G401 (cell line): ENCODE data around the gene FZD10. TPM values are rescaled to one million over a fixed set of nuclear protein-coding genes. Genes with fewer than 3 reads are reported as not detected.

Experiments
- DNase-seq: peaks from one replicate; pipeline ENCODE4 v3.0.0-alpha.2; 2015; ENCODE audit warnings: low spot score
- in situ Hi-C: cut with HindIII; loops from 2 replicates; pipeline ENCODE4 v1.10.0; 2016; ENCODE audit warnings: low sequenced_read_pairs, mixed read lengths
- total RNA-seq: library from RNA; depleted of rRNA; stranded (reverse); fragments of >200 nt; shearing (Covaris generic); gene quantifications from 2 replicates; pipeline ENCODE4 v1.2.3, GENCODE V29; 2014

FZD10 gene
- total RNA-seq, 1 experiment from 2014 or later, result not detected

GRCh38 chr12:130130346-130130745, 31.9 kb upstream of the FZD10 start:
- DNase-seq, result no peak
- in situ Hi-C loops, result no loop called here

- DNase-seq, result no peak
- in situ Hi-C loops, result no loop called here
Measured at GRCh38 chr12:130131025-130131424, 31.2 kb upstream of the FZD10 start.

DNA sequence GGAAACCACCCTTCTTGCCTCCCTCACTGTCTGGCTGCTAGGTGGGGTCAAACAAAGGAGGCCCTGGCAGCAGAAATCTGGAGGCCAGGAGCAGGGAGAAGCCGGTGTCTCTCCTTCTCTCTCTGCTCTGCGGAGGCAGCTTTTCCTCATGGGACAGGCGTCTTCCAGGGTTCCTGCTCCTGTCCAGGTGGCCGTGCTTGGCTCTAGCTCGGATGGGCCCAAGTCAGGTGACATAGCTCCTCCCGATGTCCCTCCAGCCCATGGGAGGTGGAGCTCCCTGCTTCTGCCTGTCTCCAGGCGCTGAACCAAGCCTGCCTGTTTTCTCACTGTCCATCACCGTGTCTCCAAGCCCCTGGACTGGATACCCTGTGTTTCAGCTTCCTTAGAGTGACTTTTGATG, 30.5 kb upstream of the FZD10 start:
- no peak for DNase-seq
- in situ Hi-C loops, result no loop called here

DNA sequence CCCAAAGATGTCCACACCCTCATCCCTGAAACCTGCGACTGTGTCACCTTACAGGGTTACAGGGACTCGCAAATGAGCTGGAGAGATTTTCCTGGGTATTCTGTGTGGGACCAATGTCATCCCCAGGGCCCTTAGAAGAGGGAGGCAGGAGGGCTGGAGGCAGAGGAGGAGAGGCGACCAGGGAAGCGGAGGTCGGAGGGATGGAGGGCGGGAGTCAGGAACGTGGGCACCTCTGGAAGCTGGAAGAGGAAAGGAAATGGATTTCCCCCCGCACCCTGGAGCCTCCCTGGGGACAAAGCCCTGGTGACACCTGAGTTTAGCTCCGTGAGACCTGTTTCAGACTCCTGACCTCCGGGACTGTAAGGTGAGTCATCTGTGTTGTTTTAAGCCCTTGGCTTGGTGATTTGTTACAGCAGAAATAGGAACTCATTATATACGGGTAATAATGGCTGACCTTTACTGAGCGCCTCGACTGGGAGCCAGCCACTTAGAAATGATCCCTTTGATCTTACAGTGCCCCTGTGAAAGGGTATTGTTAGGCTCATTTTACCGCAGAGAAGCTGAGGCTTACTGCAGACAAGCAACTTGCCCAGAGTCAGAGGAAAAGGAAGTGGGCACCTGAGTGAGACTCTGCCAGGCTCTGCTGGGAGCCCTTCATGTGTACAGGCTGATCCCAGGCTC, 29.3 kb upstream of the FZD10 start:
- in situ Hi-C loops, result no loop called here
- no peak for DNase-seq

DNA sequence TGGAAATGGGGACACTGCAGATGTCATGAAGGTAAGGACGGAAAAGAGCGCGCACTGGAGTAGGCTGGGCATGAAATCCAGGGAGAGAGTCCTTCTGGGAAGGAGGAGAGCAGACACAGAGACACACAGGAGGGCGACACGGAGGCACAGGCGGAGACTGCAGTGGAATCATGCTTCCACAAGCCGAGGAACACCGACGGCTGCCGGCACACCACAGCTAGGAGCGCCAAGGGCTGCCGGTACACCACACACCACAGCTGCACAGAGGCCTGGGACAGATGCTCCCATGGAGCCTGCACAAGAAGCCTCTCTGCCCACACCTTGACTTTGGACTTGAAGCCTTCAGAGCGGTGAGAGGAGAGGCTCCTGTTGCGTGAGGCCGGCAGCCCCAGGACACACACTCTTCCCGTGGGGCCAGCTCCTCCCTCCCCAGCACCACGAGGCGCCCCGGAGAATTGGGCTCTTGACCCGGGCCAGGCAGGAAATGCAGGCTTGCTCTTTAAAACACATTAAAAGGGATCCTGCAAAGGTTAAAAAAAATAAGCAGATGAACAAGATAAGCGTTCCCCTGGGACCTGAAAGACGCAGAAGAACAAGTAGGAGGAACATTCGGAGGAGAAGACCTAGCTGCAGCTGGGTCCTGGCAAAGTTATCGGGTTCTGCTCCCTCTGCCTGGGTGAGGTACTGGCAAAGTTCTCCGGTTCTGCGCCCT, 28.3 kb upstream of the FZD10 start:
- in situ Hi-C loops, result no loop called here
- no peak for DNase-seq

- in situ Hi-C loops, result no loop called here
- DNase-seq, result no peak
Measured at GRCh38 chr12:130134563-130134915, 27.7 kb upstream of the FZD10 start.

- in situ Hi-C loops, result no loop called here
Measured at GRCh38 chr12:130136509-130137039, 25.7 kb upstream of the FZD10 start.

DNA sequence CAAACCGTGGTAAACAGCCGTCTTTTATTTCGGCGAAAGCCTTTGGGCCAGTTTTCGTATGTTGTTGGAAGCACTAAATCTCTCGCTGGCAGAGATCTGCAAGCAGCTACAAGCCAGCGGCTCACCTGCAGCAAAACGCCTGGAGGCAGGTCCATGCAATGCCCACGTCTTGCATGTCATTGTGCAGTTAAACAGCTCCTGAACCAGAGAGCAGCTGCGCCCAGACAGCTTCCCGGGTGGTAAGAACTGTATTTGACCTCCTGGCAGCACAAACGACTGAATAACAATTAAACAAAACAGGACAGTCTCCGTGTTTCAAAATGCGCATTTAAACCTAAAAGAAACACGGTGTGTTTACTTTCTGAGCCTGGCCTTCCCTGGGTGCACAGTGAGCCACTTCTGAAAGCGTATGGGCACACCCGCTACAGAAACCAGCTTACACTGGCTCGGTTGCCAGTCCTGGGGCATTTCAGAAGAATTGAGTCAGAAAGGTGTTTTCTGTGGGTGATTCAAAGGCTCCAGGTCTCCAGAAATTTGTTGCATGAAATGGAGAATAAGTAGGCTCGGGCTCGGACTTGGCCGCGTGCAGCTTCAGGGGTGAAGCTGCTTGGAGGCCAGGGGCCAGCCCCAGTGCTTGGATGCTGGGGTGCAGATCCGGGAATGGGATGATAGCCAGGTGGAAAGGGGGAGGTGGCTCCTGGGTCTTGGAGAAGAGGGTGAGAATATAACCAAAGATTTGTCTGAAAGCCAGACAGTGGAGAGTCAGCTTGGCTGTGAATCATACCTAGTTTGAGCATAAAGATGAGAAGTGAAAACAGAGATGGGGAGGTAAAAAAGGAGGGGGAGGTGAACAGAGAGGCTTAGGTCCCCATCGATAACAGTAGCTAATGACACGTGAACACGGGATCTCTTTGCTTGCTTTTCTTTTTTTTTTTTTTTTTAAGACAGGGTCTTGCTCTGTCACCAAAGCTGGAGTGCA, 24.9 kb upstream of the FZD10 start:
- DNase-seq, result no peak
- in situ Hi-C loops, result no loop called here

More at GRCh38 chr12:130136509-130137039, 25.7 kb upstream of the FZD10 start:
- DNase-seq, result no peak

DNA sequence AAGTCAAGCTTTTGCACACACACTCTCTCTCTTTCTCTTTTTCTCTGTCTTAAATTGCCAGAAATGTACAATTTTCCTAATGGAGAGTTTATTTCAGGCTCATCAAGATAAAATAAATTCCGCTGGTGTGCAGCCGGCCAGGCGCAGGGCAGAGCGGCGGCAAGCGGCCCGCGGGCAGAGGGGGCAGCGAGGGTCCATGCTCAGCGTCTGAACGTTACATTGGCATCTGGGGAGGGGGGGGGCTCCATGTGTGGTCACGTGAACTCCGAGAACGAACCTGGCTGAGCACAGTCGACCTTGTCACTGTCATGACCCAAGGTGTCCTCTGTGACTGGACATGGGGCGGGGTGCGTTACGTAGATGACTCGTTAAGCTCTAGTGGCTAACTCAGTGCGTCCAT, 23.8 kb upstream of the FZD10 start:
- DNase-seq, result no peak
- in situ Hi-C loops, result no loop called here

- in situ Hi-C loops, result no loop called here
- DNase-seq, result no peak
Measured at GRCh38 chr12:130139567-130140421, 22.5 kb upstream of the FZD10 start.

GRCh38 chr12:130141105-130141504, 21.2 kb upstream of the FZD10 start:
- DNase-seq, result no peak

DNA sequence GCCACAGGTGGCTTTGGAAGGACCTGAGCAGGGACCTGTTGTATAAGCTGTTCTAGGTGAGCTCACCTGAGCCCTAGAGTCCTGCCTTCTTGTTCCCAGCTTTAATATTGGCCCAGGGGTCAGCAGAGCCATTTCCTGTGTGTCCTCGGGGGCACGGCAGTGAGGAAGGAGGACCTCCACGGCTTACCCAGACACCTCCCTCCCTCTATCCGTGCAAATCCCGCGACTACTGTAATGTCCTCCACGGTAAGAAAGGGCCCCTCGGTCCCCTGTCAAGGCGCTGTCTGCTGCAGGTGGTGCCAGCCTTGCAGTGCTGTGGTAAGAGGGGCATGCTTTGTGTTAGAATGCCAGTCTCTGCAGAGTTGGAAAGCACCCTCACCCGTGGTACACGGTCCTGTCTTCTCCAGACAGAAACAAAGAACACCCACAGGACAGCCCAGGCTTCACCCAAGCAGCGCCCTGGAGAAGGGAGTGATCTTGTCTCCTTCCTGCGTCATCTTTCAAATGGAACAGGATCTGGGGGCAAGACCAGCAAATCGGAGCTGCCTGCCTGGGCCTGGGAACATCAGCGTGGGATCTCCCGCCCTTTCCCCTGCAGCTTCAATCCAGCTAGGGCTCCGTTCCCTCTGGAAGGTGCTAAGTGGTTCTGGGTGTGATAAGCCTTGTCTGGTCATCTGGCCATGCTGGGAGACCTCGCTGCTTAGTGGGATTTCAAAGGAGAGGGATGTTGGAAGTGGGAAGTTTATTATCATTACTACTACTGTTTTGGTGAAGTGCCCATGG, 20.2 kb upstream of the FZD10 start:
- in situ Hi-C loops, result no loop called here
- DNase-seq, result no peak

More at GRCh38 chr12:130141105-130141504, 21.2 kb upstream of the FZD10 start:
- in situ Hi-C loops, result no loop called here

GRCh38 chr12:130142736-130143135, 19.5 kb upstream of the FZD10 start:
- in situ Hi-C loops, result no loop called here
- no peak for DNase-seq

GRCh38 chr12:130143136-130143535, 19.1 kb upstream of the FZD10 start:
- DNase-seq, result no peak
- in situ Hi-C loops, result no loop called here

- DNase-seq, result no peak
- in situ Hi-C loops, result no loop called here
Measured at GRCh38 chr12:130144256-130144655, 18.0 kb upstream of the FZD10 start.

DNA sequence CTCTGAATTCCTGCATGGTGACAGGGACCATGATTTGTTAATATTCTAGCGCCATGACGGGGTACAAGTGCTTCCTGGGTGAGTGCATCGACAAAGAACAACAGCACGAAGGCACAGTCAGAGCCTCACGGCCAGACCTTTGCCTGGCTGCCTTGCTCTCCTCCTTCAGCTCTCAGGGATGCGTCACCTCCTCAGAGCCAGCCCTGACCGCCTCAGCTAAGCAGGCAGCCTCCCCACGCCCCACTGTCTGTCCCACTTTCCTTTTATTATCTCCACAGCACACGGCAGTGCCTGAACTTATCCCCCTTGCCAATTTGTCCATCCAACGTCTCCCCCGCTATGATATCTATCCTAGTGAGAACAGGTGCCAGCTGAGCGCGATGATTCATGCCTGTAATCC, 16.5 kb upstream of the FZD10 start:
- DNase-seq, result no peak
- in situ Hi-C loops, result no loop called here

DNA sequence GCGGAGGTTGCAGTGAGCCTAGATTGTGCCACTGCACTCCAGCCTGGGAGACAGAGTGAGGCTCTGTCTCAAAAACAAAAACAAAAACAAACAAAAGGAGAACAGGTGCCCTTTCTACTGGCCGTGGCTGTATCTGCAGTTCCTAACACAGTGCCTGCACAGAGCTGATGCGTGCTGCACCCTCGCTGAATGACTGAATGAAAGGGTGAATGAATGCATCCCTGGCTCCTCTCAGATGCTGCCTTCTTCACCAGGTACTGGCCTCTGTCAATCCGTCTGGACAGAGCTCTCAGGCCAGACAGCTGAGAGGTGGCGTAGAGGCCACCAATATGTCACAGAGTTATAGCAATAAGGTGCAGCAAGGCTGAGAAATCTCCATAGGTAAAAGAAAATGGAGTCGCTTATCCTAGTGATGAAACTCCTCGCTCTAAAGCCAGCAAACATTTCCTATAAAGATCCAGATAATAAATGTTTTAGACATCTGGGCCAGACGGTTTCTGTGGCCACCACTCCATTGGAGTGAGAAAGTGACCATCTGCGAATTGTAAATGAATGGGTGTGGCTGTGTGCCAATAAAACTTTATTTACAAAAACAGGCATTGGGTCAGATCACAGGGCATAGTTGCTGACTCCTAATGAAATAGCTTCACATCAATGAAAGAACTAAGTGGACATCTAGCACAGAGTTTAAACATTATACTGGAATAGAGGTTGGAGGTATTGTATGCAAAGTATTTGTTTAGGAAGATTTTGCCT, 15.9 kb upstream of the FZD10 start:
- in situ Hi-C loops, result no loop called here

More for the DNA sequence above, 15.9 kb upstream of the FZD10 start:
- no peak for DNase-seq
